DMS114 treated with DMSO at 0.1 percent for 48 hours (cell line): ENCODE results near the gene TBC1D16.

Experiments
- DNase-seq: peaks from one replicate; lab custom pipeline; 2025; ENCODE audit not compliant: unreplicated experiment; lab: John Stamatoyannopoulos, UW

TBC1D16 gene, protein sequence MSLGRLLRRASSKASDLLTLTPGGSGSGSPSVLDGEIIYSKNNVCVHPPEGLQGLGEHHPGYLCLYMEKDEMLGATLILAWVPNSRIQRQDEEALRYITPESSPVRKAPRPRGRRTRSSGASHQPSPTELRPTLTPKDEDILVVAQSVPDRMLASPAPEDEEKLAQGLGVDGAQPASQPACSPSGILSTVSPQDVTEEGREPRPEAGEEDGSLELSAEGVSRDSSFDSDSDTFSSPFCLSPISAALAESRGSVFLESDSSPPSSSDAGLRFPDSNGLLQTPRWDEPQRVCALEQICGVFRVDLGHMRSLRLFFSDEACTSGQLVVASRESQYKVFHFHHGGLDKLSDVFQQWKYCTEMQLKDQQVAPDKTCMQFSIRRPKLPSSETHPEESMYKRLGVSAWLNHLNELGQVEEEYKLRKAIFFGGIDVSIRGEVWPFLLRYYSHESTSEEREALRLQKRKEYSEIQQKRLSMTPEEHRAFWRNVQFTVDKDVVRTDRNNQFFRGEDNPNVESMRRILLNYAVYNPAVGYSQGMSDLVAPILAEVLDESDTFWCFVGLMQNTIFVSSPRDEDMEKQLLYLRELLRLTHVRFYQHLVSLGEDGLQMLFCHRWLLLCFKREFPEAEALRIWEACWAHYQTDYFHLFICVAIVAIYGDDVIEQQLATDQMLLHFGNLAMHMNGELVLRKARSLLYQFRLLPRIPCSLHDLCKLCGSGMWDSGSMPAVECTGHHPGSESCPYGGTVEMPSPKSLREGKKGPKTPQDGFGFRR

DNA sequence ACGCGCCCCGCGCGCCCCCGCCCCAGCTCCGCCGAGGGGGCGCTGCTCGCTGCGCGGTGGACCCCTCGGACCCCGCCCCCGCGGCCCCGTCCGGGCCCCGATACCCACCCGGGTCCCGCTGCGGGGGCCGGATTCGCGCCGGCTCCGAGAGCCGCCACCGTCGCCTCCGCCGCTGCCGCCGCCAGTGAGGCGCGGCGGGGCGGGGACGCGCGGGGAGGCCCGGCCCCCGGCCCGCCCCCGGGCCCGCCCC lies at the start of gene TBC1D16:
TBC1D16 (minus strand) TSS at position 186 of the 250 bp plus-strand sequence. CDS start 22,325 bp downstream, outside the sequence.
- no peak for DNase-seq

- no peak for DNase-seq
Measured at GRCh38 chr17:80084773-80085172, 49.1 kb upstream of the TBC1D16 start.

DNA sequence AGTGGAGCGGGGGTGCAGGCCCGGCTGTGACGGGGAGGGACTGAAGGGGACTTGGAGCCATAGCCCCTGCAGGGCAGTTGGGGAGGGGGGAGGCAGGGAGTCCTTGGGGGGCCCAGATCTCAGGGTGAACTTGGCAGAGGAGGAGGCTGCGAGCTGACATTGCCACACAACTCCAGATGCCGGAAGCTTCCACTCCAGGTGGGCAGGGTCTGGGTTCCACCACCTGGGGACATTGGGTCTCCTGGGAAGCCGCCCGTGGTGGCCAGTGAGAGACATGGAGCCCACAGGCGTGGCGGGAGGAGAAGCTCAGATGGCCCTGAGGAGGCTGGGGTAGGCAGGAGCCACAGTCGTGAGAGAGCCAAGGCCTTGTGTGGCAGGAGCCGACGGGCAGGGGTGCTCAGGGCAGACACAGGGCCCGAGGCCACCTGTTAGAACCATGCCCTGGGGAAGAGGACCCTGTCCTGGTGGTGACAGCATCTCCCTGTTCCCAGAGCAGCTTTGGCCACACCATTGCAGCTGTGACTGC lies 47.5 kb upstream of the TBC1D16 start:
- no peak for DNase-seq

- peak; percentile 53 for DNase-seq
Measured at GRCh38 chr17:80082403-80083135, 46.9 kb upstream of the TBC1D16 start.

GRCh38 chr17:80081596-80081995 lies 45.9 kb upstream of the TBC1D16 start:
- DNase-seq: no peak

GRCh38 chr17:80080081-80080480 lies 44.4 kb upstream of the TBC1D16 start:
- no peak for DNase-seq

DNA sequence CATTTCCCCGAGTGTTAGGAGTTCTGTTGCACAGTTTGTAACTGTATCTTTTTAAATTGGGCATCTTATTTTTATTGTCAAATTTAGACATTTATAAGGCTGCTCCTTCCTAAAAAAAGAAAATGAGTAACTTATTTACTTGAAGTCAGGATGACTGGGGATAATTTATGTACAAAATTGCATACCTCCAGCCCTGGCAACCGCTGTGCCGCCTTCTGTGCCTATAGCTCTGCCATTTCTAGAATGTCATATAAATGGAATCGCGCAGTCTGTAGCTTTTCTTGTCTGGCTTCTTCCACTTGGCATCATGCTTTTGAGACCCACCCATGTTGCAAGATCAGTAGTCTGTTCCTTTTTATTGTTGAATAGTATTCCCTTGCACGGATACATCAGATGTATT lies 36.7 kb upstream of the TBC1D16 start:
- no peak for DNase-seq

- no peak for DNase-seq
Measured at GRCh38 chr17:80071116-80071841, 35.6 kb upstream of the TBC1D16 start.

DNA sequence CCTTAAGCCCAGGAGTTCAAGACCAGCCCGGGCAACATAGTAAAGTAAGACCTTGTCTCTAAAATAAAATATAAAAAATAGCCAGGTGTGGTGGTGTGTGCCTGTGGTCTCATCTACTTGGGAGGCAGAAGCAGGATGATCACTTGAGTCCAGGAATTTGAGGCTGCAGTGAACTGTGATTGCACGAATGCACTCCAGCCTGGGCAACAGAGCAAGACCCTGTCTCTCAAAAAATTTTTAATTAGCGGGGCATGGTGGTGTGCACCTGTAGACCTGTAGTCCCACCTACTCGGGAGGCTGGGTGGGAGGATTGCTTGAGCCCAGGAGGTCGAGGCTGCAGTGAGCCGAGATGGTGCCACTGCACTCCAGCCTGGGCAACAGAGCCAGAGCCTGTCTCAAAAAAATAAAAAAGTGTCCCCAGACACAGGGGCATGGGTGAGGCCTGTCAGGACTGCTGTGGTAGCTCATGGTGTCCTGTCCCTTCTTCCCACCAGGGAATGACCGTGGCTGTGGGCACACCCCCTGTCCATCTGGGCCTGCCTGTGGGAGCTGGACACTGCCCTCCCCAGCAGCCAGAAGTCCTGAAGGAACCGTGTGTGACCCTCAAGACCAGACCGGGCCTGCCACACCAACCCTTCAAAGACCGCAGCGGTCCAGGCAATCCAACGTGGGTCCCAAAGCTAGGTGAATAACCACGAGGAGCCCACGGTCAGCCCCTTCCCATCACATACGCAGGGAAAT lies 34.9 kb upstream of the TBC1D16 start:
- no peak for DNase-seq

GRCh38 chr17:80068301-80069222 lies 32.9 kb upstream of the TBC1D16 start:
- DNase-seq: no peak

GRCh38 chr17:80067393-80067986 lies 31.8 kb upstream of the TBC1D16 start:
- no peak for DNase-seq

DNA sequence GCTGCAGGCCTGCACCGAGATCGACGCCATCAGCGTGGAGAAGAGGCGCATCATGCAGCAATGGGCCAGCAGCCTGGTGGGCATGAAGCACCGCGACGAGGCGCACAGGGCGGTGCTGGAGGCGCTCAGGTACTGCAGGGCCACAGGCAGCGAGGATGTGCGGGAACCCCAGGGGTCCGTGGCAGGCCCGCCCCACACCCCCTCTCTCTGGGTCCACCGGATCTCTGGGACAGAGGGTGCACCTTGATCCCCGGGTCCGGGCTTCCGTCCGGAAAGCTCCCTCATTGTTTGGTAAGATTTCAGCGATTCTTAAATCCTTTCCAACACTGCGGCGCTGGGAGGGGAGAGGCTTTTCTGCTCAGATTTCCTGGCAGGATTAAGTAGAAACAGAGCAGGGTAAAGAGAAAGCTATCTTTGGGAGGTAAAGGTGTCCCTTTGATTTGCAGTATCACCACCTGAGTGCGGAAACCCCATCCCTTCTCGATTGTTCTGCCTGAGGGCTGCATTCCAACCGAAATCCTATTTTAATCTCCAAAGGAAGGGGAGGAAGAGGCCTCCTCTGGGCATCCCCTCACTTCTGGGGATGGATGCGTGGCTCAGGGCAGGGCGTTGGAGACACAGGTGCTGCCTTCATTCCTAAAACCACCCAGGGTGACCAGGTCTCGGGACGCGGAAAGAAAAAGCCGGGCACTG lies 30.0 kb upstream of the TBC1D16 start:
- DNase-seq: no peak

DNA sequence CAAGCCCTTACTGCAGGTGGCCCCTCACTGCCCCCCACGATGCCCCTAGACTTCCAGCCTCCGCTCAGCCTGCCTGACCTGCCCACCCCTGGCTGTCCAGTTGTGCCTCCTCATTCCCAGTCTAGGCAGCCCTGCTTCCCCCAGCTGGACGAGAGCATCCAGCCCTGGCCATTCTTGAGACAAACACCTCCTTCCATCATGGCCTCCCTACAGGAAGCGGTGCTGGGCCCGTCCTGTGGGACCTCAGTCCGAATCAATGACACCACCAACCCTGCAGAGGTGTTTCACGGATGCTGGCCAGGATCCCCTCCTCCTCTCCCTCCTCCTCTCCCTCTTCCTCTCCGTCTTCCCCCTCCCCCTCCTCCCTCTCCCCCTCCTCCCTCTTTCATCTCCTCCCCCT lies 29.0 kb upstream of the TBC1D16 start:
- no peak for DNase-seq

DNA sequence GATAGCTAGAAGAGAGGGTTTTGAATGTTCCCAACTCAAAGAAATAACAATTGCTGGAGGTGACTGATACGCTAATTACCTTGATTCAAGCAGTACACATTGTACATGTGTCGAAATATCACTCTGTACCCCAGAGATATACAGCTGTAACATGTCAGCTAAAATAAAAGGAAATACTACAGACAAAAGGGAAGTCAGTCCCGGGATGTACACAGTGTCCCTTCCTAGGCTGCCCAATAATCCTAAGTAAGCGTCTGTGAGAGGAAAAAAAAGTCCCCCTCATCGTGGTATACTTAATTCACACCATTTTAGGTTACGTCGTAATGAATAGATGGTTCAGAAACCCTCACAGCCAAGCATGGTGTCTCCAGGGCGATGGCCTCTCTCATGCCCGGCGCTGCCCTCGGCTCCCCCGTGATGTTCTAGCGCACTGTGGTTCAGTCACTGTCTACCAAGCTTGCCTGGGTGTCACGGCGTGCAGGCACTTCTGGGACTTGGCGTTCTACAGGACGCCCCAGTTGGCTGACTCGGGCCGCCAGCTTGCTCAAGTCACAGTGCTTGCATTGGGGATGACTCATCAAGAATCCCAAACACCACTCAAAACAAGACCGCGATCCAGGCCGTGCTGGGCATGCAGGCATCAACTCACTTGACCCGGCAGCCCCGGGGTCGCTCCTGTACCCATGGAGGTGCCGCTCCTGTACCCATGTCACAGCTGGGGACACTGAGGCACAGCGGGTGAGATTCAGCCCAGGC lies 28.3 kb upstream of the TBC1D16 start:
- no peak for DNase-seq

DNA sequence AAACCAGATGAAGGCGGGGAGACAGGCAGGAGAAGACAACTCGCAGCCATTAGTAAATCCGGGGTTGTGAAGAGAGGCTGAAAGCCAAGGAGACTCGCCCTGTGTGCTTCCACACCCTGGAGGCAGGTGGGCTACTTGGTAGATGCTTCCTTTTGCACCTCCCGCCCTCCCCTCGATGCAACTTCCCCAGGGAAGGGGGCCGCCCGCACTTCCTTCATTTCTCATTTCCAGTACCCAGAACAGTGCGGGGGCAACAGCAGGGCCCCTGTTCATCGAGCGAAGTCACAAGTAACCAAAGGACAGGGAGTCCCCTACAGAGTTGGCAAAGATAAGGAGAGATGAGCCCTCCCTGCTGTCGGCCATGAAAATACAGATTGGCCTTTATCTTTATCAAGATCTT lies 25.7 kb upstream of the TBC1D16 start:
- no peak for DNase-seq

DNA sequence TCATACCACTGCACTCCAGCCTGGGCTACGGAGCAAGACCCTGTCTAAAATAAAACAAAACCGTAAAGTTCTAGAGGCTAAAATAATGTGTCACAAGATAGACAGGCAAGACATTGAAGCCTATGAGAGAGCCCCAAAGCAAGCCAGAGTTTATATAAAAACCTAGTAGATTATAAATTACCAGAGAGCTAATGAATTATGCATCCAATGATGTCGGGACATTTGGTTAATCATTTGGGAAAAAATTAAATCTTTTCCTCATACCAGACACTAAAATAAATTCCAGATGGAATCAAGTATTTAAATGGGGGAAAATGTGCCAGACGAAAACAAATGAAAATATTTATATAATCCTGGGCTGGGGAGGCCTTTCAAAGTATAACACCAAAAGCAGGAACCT lies 25.0 kb upstream of the TBC1D16 start:
- DNase-seq: no peak

DNA sequence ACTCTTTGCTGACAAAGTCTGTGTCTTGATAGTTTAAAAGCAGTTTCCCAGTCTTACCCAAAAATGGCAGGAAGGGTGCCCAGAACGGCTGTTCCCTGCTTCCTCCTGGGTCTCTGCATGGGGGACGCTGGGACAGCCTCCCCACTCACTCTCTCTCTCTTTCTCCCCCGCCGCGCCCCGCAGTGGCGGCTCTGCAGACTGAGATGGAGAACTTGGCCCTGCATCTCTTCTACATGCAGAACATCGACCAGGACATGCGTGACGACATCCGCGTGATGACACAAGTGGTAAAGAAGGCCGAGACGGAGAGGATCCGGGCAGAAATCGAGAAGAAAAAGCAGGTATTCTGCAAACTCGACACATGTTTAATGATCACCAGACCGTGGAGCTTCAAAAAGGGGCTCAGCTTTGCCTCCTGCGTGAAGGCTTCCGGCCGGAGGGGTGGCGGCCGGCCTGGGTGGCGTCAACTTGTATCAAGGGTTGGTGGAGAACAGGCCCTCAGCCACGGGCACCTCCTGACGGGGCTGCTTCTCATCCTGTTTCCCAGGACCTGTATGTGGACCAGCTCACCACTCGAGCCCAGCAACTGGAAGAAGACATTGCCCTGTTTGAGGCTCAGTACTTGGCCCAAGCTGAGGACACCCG lies 22.8 kb upstream of the TBC1D16 start:
- no peak for DNase-seq
